Fibroblast of skin of scalp (primary cell): Measurements from ENCODE around the gene PLAAT5. TPM values are rescaled to one million over a fixed set of nuclear protein-coding genes. Genes with fewer than 3 reads are reported as not detected.
A peak's percentile ranks its signal among the peaks of the same experiment; 100 is the strongest.
"Not testable (repeated sequence)": the region's sequence is repeated elsewhere in the genome, so short reads cannot be mapped to it uniquely, and the experiment has no call there.

ENCODE experiments used
- DNase-seq: peaks from one replicate; pipeline ENCODE4 v3.0.0-alpha.2; 2013
- polyA plus RNA-seq, 2 experiments: library from polyadenylated mRNA; unstranded; fragments of 120-200 nt; gene quantifications; one replicate each; pipeline ENCODE4 v1.2.1, GENCODE V29; 2013; ENCODE audit not compliant: insufficient read length in 2 of 2

Gene PLAAT5
- polyA plus RNA-seq (2013, experiment 1 of 2; ENCODE audit: insufficient read length) = not detected
- polyA plus RNA-seq (2013, experiment 2 of 2; ENCODE audit: insufficient read length) = 0.15 TPM

- DNase-seq = no peak
Measured at GRCh38 chr11:63490551-63491239, at the start of gene PLAAT5. Gene PLAAT5, minus strand, starts transcription at chr11:63491167. Its CDS starts 133 bp downstream, at chr11:63491034.

- peak; percentile 21 for DNase-seq
Measured at GRCh38 chr11:63537293-63538101, 46.5 kb upstream of the PLAAT5 start.

GRCh38 chr11:63536669-63537292 lies 45.8 kb upstream of the PLAAT5 start, which contains the start of gene PLAAT4:
Gene PLAAT4, plus strand, starts transcription at chr11:63536808. Its CDS starts 61 bp downstream, at chr11:63536869.
- DNase-seq = peak; percentile 56

- no peak for DNase-seq
Measured at GRCh38 chr11:63535734-63536133, 44.8 kb upstream of the PLAAT5 start.

GRCh38 chr11:63534895-63535461 lies 44.0 kb upstream of the PLAAT5 start:
- no peak for DNase-seq

GRCh38 chr11:63534076-63534475 lies 43.1 kb upstream of the PLAAT5 start:
- no peak for DNase-seq

GRCh38 chr11:63532799-63533475 lies 42.0 kb upstream of the PLAAT5 start:
- no peak for DNase-seq

GRCh38 chr11:63532117-63532516 lies 41.1 kb upstream of the PLAAT5 start:
- no peak for DNase-seq

GRCh38 chr11:63531074-63531792 lies 40.3 kb upstream of the PLAAT5 start:
- peak; percentile 72 for DNase-seq

- no peak for DNase-seq
Measured at GRCh38 chr11:63530021-63530420, 39.1 kb upstream of the PLAAT5 start.

GRCh38 chr11:63529373-63529772 lies 38.4 kb upstream of the PLAAT5 start:
- DNase-seq = not testable (repeated sequence)

- DNase-seq = not testable (repeated sequence)
Measured at GRCh38 chr11:63528729-63529278, 37.8 kb upstream of the PLAAT5 start.

GRCh38 chr11:63528156-63528555 lies 37.2 kb upstream of the PLAAT5 start:
- not testable (repeated sequence) for DNase-seq

- no peak for DNase-seq
Measured at GRCh38 chr11:63527667-63528066, 36.7 kb upstream of the PLAAT5 start.

GRCh38 chr11:63523151-63523550 lies 32.2 kb upstream of the PLAAT5 start:
- DNase-seq = no peak

- no peak for DNase-seq
Measured at GRCh38 chr11:63521896-63522295, 30.9 kb upstream of the PLAAT5 start.

GRCh38 chr11:63520606-63521170 lies 29.7 kb upstream of the PLAAT5 start:
- DNase-seq = peak; percentile 19

GRCh38 chr11:63518548-63518947 lies 27.6 kb upstream of the PLAAT5 start:
- peak; percentile 61 for DNase-seq

- no peak for DNase-seq
Measured at GRCh38 chr11:63517156-63517555, 26.2 kb upstream of the PLAAT5 start.

GRCh38 chr11:63516109-63516508 lies 25.1 kb upstream of the PLAAT5 start:
- no peak for DNase-seq

GRCh38 chr11:63512816-63513215 lies 21.8 kb upstream of the PLAAT5 start:
- no peak for DNase-seq
